H1 (cell line): ENCODE results near the gene FBLN2. TPM values are rescaled to one million over a fixed set of nuclear protein-coding genes. Genes with fewer than 3 reads are reported as not detected.

ENCODE experiments used
- CTCF ChIA-PET: fragments of 300-600 bp; sonication (Branson Sonifier 250); formaldehyde crosslinking; loops from one replicate; lab custom pipeline; 2021; ENCODE audit not compliant: partially characterized antibody; lab: Charles Lee
- POLR2A ChIA-PET: fragments of 300-600 bp; sonication (Branson Sonifier 250); formaldehyde crosslinking; loops from one replicate; lab custom pipeline; 2021; ENCODE audit warnings: inconsistent platforms; ENCODE audit not compliant: partially characterized antibody; lab: Charles Lee
- DNase-seq, 2 experiments: peaks; one replicate each; pipeline versions ENCODE4 v3.0.0 to v3.0.0-alpha.2; 2010 to 2022; ENCODE audit warnings: low spot score in 2 of 2, low read depth in 1 of 2, mixed read lengths in 1 of 2
- FAIRE-seq: peaks from 2 replicates; lab custom pipeline; 2011; peaks lifted over from hg19 to GRCh38; lab: Jason Lieb, UNC
- H2AFZ ChIP-seq: 2 replicates; pipeline ENCODE4 v1.8.1; 2012; ENCODE audit warnings: low read length, inconsistent platforms
- H2AK5ac ChIP-seq: 2 replicates; pipeline ENCODE4 v1.6.1; 2013; ENCODE audit warnings: low read depth, low read length
- H2BK120ac ChIP-seq: replicated peaks from 2 replicates; pipeline ENCODE3; 2013; ENCODE audit warnings: low read depth, low read length, inconsistent platforms
- H2BK12ac ChIP-seq: 2 replicates; pipeline ENCODE4 v1.6.1; 2013; ENCODE audit warnings: low read depth, low read length
- H2BK15ac ChIP-seq: 2 replicates; pipeline ENCODE4 v1.6.1; 2013; ENCODE audit warnings: low read length
- H2BK20ac ChIP-seq: 2 replicates; pipeline ENCODE4 v1.6.1; 2013; ENCODE audit warnings: low read length
- H2BK5ac ChIP-seq: 2 replicates; pipeline ENCODE4 v1.6.1; 2013; ENCODE audit warnings: low read depth, low read length
- H3K14ac ChIP-seq: 2 replicates; pipeline ENCODE4 v1.6.1; 2013; ENCODE audit warnings: inconsistent platforms; ENCODE audit not compliant: insufficient read length
- H3K18ac ChIP-seq: 2 replicates; pipeline ENCODE4 v1.6.1; 2013; ENCODE audit warnings: low read length; ENCODE audit errors: extremely low read depth
- H3K23ac ChIP-seq: 2 replicates; pipeline ENCODE4 v1.6.1; 2013; ENCODE audit warnings: inconsistent platforms; ENCODE audit not compliant: insufficient read length
- H3K23me2 ChIP-seq: 2 replicates; pipeline ENCODE4 v1.6.1; 2013; ENCODE audit warnings: low read depth, low read length
- H3K27ac ChIP-seq: 2 replicates; pipeline ENCODE4 v1.6.1; 2011; ENCODE audit warnings: low read depth, low read length, inconsistent platforms
- H3K27me3 ChIP-seq, 4 experiments: replicated peaks in 1 of 4; 1 replicate in 1 of 4; 2 replicates in 3 of 4; pipeline versions ENCODE4 v1.6.1 to v1.8.1; 2011 to 2013; ENCODE audit warnings: low read length in 3 of 4, mild to moderate bottlenecking in 3 of 4, inconsistent platforms in 2 of 4, mixed read lengths in 2 of 4, moderate library complexity in 1 of 4; ENCODE audit not compliant: control insufficient read depth in 3 of 4, insufficient read depth in 3 of 4; ENCODE audit errors: extremely low read depth in 1 of 4
- H3K36me3 ChIP-seq, 4 experiments: 2 replicates each; pipeline versions ENCODE4 v1.6.1 to v1.8.1; 2011 to 2013; ENCODE audit warnings: mild to moderate bottlenecking in 4 of 4, low read length in 3 of 4, moderate library complexity in 2 of 4, control low read depth in 1 of 4, inconsistent platforms in 1 of 4; ENCODE audit not compliant: insufficient read depth in 4 of 4, control insufficient read depth in 2 of 4
- H3K4ac ChIP-seq: replicated peaks from 2 replicates; pipeline ENCODE3; 2013; ENCODE audit warnings: low read length, low read depth, mixed read lengths, inconsistent platforms; ENCODE audit not compliant: insufficient read length
- H3K4me1 ChIP-seq, 4 experiments: replicated peaks in 1 of 4; 1 replicate in 1 of 4; 2 replicates in 3 of 4; pipeline versions ENCODE4 v1.6.1 to v1.8.1; 2011 to 2013; ENCODE audit warnings: low read length in 3 of 4, inconsistent platforms in 2 of 4, mixed read lengths in 1 of 4; ENCODE audit not compliant: insufficient read depth in 4 of 4, control insufficient read depth in 3 of 4
- H3K4me2 ChIP-seq, 2 experiments: 2 replicates each; pipeline versions ENCODE4 v1.6.1 to v1.8.1; 2011 to 2013; ENCODE audit warnings: low read depth in 2 of 2, low read length in 2 of 2, control low read depth in 1 of 2, inconsistent platforms in 1 of 2, mild to moderate bottlenecking in 1 of 2; ENCODE audit not compliant: insufficient read depth in 1 of 2
- H3K4me3 ChIP-seq, 4 experiments: fragments of 200-600, 300-600 bp in 1 of 4; sonication (generic), shearing (Covaris generic), sonication (Bioruptor Twin) in 1 of 4; 2 replicates each; pipeline versions ENCODE4 v1.5.1 to v1.8.1; 2011 to 2016; ENCODE audit warnings: low read length in 4 of 4, low read depth in 3 of 4, control low read depth in 2 of 4, inconsistent platforms in 2 of 4, mild to moderate bottlenecking in 2 of 4, mixed read lengths in 1 of 4, moderate library complexity in 1 of 4; ENCODE audit not compliant: insufficient read depth in 2 of 4; ENCODE audit errors: extremely low read depth in 1 of 4
- H3K56ac ChIP-seq: replicated peaks from 2 replicates; pipeline ENCODE3; 2013; ENCODE audit warnings: low read depth, mild to moderate bottlenecking, mixed read lengths, low read length, inconsistent platforms; ENCODE audit not compliant: insufficient read length
- H3K79me1 ChIP-seq: 2 replicates; pipeline ENCODE4 v1.6.1; 2013; ENCODE audit warnings: low read depth, low read length, control low read depth
- H3K79me2 ChIP-seq, 2 experiments: 2 replicates each; pipeline versions ENCODE4 v1.6.1 to v1.8.1; 2012 to 2013; ENCODE audit warnings: low read length in 2 of 2, mild to moderate bottlenecking in 2 of 2, inconsistent platforms in 1 of 2; ENCODE audit not compliant: insufficient read depth in 2 of 2, control insufficient read depth in 1 of 2
- H3K9ac ChIP-seq, 4 experiments: replicated peaks in 1 of 4; 1 replicate in 1 of 4; 2 replicates in 3 of 4; pipeline versions ENCODE4 v1.6.1 to v1.8.1; 2011 to 2013; ENCODE audit warnings: low read depth in 3 of 4, low read length in 3 of 4, control low read depth in 2 of 4, mild to moderate bottlenecking in 2 of 4, moderate library complexity in 2 of 4, inconsistent platforms in 1 of 4; ENCODE audit errors: extremely low read depth in 1 of 4
- H3K9me3 ChIP-seq, 2 experiments: 2 replicates each; pipeline versions ENCODE4 v1.6.1 to v1.8.1; 2012 to 2013; ENCODE audit warnings: mild to moderate bottlenecking in 2 of 2, moderate library complexity in 2 of 2, control low read depth in 1 of 2, inconsistent platforms in 1 of 2, low read depth in 1 of 2, low read length in 1 of 2, mixed read lengths in 1 of 2; ENCODE audit not compliant: insufficient read depth in 2 of 2
- H4K20me1 ChIP-seq, 2 experiments: replicated peaks in 1 of 2; 2 replicates each; pipeline versions ENCODE3 to v1.8.1; 2011 to 2013; ENCODE audit warnings: inconsistent platforms in 2 of 2, low read length in 2 of 2, mild to moderate bottlenecking in 1 of 2; ENCODE audit not compliant: insufficient read depth in 2 of 2, control insufficient read depth in 1 of 2
- H4K5ac ChIP-seq: 2 replicates; pipeline ENCODE4 v1.6.1; 2013; ENCODE audit warnings: low read length, low read depth, mixed read lengths, inconsistent platforms; ENCODE audit not compliant: insufficient read length
- H4K8ac ChIP-seq: 2 replicates; pipeline ENCODE4 v1.8.0; 2013; ENCODE audit warnings: mild to moderate bottlenecking, moderate library complexity, low read length, inconsistent platforms; ENCODE audit not compliant: insufficient read depth; ENCODE audit errors: extremely low read depth
- H4K91ac ChIP-seq: replicated peaks from 2 replicates; pipeline ENCODE3; 2013; ENCODE audit warnings: low read length, mixed read lengths, inconsistent platforms; ENCODE audit not compliant: insufficient read length
- JUN ChIP-seq: IDR thresholded peaks from 2 replicates; pipeline ENCODE4 v1.6.1; 2011; ENCODE audit warnings: low read depth, mild to moderate bottlenecking, improper control_type of control experiment, low read length
- KDM1A ChIP-seq: fragments of 200-600, 300-600 bp; sonication (generic); IDR thresholded peaks from 2 replicates; pipeline ENCODE4 v1.7.1; 2016; ENCODE audit warnings: mild to moderate bottlenecking, low read length, borderline replicate concordance
- WGBS, 2 experiments: shearing (Covaris generic) in 1 of 2; methylation state at CpG; one replicate each; pipeline versions ENCODE4 v1.1.6 to v1.1.7; 2013 to 2015; ENCODE audit warnings: low lambda C conversion rate in 2 of 2, mixed read lengths in 2 of 2, inconsistent platforms in 1 of 2, low coverage in 1 of 2, missing lambda C conversion rate in 1 of 2; ENCODE audit not compliant: insufficient replicate concordance in 2 of 2, insufficient coverage in 1 of 2, insufficient read length in 1 of 2; ENCODE audit errors: extremely low coverage in 1 of 2, missing lambda C conversion rate in 1 of 2; 5-methylcytosine and 5-hydroxymethylcytosine counted together
- polyA plus RNA-seq, 7 experiments: library from polyadenylated mRNA; depleted of rRNA in 3 of 7; stranded (reverse) in 5 of 7; unstranded in 2 of 7; fragments of >200 nt in 5 of 7; fragments of 200-250 nt in 2 of 7; gene quantifications; 1 replicate in 5 of 7; 2 replicates in 1 of 7; 4 replicates in 1 of 7; pipeline versions ENCODE4 v1.2.1 to v1.2.3, GENCODE V29; 2011 to 2013; ENCODE audit warnings: missing spikeins in 2 of 7, mixed read lengths in 2 of 7
- total RNA-seq: library from RNA; stranded (reverse); fragmentation: NEBNext Ultra II Directional; extraction: Animal tissue kit (Norgen Biotek cat#: 25700); gene quantifications from 2 replicates; pipeline ENCODE4 v1.2.1, GENCODE V29; 2021
- TF ChIP-seq, protein P1 (sequence below): IDR thresholded peaks from 2 replicates; pipeline ENCODE4 v1.6.1; 2012; ENCODE audit warnings: inconsistent platforms

Gene FBLN2
- total and polyA plus RNA-seq, 2 of the 8 experiments (the other 6 are each of a cell fraction or from before 2014, with no cell fraction given): 17.4 to 24.2 TPM

DNA sequence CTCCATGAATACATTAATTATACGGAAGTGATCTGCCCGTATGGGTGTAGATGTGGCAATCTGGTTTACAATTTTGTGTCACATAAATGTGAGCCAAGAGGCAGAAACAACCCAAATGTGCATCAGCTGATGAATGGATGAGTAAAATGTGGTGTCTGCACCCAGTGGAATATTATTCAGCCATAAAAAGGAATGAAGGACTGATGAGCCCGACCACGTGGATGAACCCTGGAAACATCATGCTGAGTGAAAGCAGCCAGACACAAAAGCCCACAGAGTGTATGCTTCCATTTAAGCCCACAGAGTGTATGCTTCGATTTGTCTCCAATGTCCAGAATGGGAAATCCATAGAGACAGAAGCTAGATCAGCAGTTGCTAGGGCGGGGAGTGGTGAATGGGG is 27.6 kb upstream of the FBLN2 start:
- H3K36me3 ChIP-seq: no peaks in the 10 kb centered on the region
- TF ChIP-seq, protein P1, sequence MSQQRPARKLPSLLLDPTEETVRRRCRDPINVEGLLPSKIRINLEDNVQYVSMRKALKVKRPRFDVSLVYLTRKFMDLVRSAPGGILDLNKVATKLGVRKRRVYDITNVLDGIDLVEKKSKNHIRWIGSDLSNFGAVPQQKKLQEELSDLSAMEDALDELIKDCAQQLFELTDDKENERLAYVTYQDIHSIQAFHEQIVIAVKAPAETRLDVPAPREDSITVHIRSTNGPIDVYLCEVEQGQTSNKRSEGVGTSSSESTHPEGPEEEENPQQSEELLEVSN: no peak
- TF ChIP-seq KDM1A: no peak
- no peak for TF ChIP-seq JUN
- TF ChIP-seq, all 59 proteins: peak for 0
- Histone ChIP-seq H3K27ac (no peak overlapping the region), H3K9me3 (peaks cover 0 to 2% of the 10 kb centered on the region in 2 experiments; a peak in 1 of 4 replicates), H4K8ac (no peak overlapping the region), H4K5ac (no peak overlapping the region), H3K18ac (no peak overlapping the region), H3K79me1 (no peaks in the 10 kb centered on the region), H3K4ac (no peak overlapping the region), H3K4me2 (no peak overlapping the region), H2AK5ac (no peak overlapping the region), H2BK15ac (peak overlapping the region; percentile 16; the same call in 1 of the 2 replicates), H2BK12ac (no peak overlapping the region), H3K4me1 (peaks cover 0 to 8% (median 5%) of the 10 kb centered on the region in 4 experiments; a peak in 5 of 7 replicates), H2AFZ (no peak overlapping the region), H2BK20ac (no peak overlapping the region), H3K23me2 (no peaks in the 10 kb centered on the region), H3K27me3 (no peaks in the 10 kb centered on the region; a peak in 1 of 7 replicates), H4K91ac (no peak overlapping the region), H3K14ac (no peak overlapping the region), H4K20me1 (peaks cover 0 to 2% of the 10 kb centered on the region in 2 experiments), H3K4me3 (no peak overlapping the region), H2BK120ac (no peak overlapping the region), H2BK5ac (no peak overlapping the region), H3K9ac (no peak overlapping the region), H3K23ac (no peak overlapping the region), H3K79me2 (no peaks in the 10 kb centered on the region), H3K56ac (no peak overlapping the region)
- ChIA-PET CTCF (interaction anchor here (2.2 to 51.2 kb wide), 3 partner anchors 14 to 127 kb away, joined by 10 to 856 read pairs (median 14); no protein-coding TSS in a partner anchor), POLR2A (no interaction called here)
- WGBS, 2 experiments: 89% methylated on average over 6 of the region's 6 CpGs; no CpG with 5 or more reads in 1 of the 2 experiments
- no peak for FAIRE-seq
- no peak for DNase-seq
